DND-41 (cell line): ENCODE data around the gene OR10H1.
"Not testable (repeated sequence)": the region's sequence is repeated elsewhere in the genome, so short reads cannot be mapped to it uniquely, and the experiment has no call there.

Experiments
- ATAC-seq: fragments of 200-7000 bp; cut with Tn5 transposase; 3 replicates; pipeline ENCODE4 v1.9.1; 2021; ENCODE audit warnings: low read depth; ENCODE audit not compliant: insufficient read depth
- DNase-seq: peaks from one replicate; pipeline ENCODE4 v3.0.0-alpha.2; 2020
- H2AFZ ChIP-seq: 2 replicates; pipeline ENCODE4 v1.6.0; 2012; ENCODE audit warnings: low read depth, low read length
- H3K27ac ChIP-seq: 2 replicates; pipeline ENCODE4 v1.5.1; 2012; ENCODE audit warnings: low read length, inconsistent platforms
- H3K27me3 ChIP-seq: fragments of 200-600 bp; sonication (generic); 2 replicates; pipeline ENCODE4 v1.6.0; 2012; ENCODE audit warnings: low read length, mild to moderate bottlenecking, inconsistent platforms; ENCODE audit not compliant: insufficient read depth, poor library complexity
- H3K36me3 ChIP-seq: 2 replicates; pipeline ENCODE4 v1.5.1; 2012; ENCODE audit warnings: low read length, inconsistent platforms; ENCODE audit not compliant: insufficient read depth
- H3K4me1 ChIP-seq: 2 replicates; pipeline ENCODE4 v1.5.1; 2012; ENCODE audit warnings: mild to moderate bottlenecking, low read length; ENCODE audit not compliant: insufficient read depth
- H3K4me2 ChIP-seq: 2 replicates; pipeline ENCODE4 v1.6.0; 2012; ENCODE audit warnings: mild to moderate bottlenecking, moderate library complexity, low read length, inconsistent platforms; ENCODE audit not compliant: insufficient read depth
- H3K4me3 ChIP-seq, 2 experiments: fragments of 200-600 bp in 1 of 2; shearing (Covaris generic) in 1 of 2; 2 replicates each; pipeline ENCODE4 v1.5.1; 2012 to 2016; ENCODE audit warnings: inconsistent platforms in 2 of 2, low read length in 2 of 2, mild to moderate bottlenecking in 2 of 2, low read depth in 1 of 2, moderate library complexity in 1 of 2
- H3K79me2 ChIP-seq: 2 replicates; pipeline ENCODE4 v1.6.0; 2012; ENCODE audit warnings: low read length, inconsistent platforms; ENCODE audit not compliant: insufficient read depth
- H3K9ac ChIP-seq: 2 replicates; pipeline ENCODE4 v1.6.0; 2012; ENCODE audit warnings: low read depth, mild to moderate bottlenecking, inconsistent platforms, low read length, moderate library complexity
- H3K9me3 ChIP-seq: 2 replicates; pipeline ENCODE4 v1.5.1; 2012; ENCODE audit warnings: low read length, moderate library complexity, mild to moderate bottlenecking, inconsistent platforms; ENCODE audit not compliant: insufficient read depth, severe bottlenecking
- H4K20me1 ChIP-seq: 2 replicates; pipeline ENCODE4 v1.6.0; 2012; ENCODE audit warnings: low read length; ENCODE audit not compliant: insufficient read depth
- CTCF ChIP-seq: IDR thresholded peaks from 2 replicates; pipeline ENCODE4 v1.5.1; 2012; ENCODE audit warnings: borderline replicate concordance, low read length, moderate library complexity, mild to moderate bottlenecking; ENCODE audit not compliant: poor library complexity, severe bottlenecking; ENCODE audit errors: extremely low read depth
- EZH2 ChIP-seq: IDR thresholded peaks from 3 replicates; pipeline ENCODE4 v1.6.1; 2012; ENCODE audit warnings: borderline replicate concordance, low read depth, mild to moderate bottlenecking, moderate library complexity, low read length, inconsistent platforms; ENCODE audit not compliant: severe bottlenecking

Gene OR10H1

GRCh38 chr19:15841875-15842569, 26.6 kb upstream of the OR10H1 start:
- Histone ChIP-seq H3K27me3 (no peaks in the 10 kb centered on the region), H3K79me2 (no peaks in the 10 kb centered on the region), H3K9ac (no peak overlapping the region), H3K9me3 (no peaks in the 10 kb centered on the region), H2AFZ (no peak overlapping the region), H3K36me3 (no peaks in the 10 kb centered on the region), H3K4me2 (no peak overlapping the region), H3K4me3 (no peak overlapping the region), H3K27ac (no peak overlapping the region), H4K20me1 (no peaks in the 10 kb centered on the region), H3K4me1 (peaks cover 30% of the 10 kb centered on the region)
- TF ChIP-seq EZH2, result no peak
- TF ChIP-seq CTCF, result peak; percentile 45
- peak; percentile 11 for DNase-seq
- ATAC-seq, result no peak

GRCh38 chr19:15840833-15841232, 25.4 kb upstream of the OR10H1 start:
- H3K79me2 ChIP-seq, result no peaks in the 10 kb centered on the region
- H3K36me3 ChIP-seq, result no peaks in the 10 kb centered on the region; the same call in 1 of the 2 replicates
- no peak overlapping the region for H2AFZ ChIP-seq
- no peak for DNase-seq
- no peak for ATAC-seq
- no peak overlapping the region for H3K4me3 ChIP-seq
- no peak overlapping the region for H3K27ac ChIP-seq
- H3K4me2 ChIP-seq, result no peak overlapping the region
- TF ChIP-seq EZH2 (no peak), CTCF (no peak)
- H3K4me1 ChIP-seq, result peaks cover 37% of the 10 kb centered on the region
- H3K9me3 ChIP-seq, result no peaks in the 10 kb centered on the region
- no peaks in the 10 kb centered on the region for H4K20me1 ChIP-seq
- H3K9ac ChIP-seq, result no peak overlapping the region
- no peaks in the 10 kb centered on the region for H3K27me3 ChIP-seq

DNA sequence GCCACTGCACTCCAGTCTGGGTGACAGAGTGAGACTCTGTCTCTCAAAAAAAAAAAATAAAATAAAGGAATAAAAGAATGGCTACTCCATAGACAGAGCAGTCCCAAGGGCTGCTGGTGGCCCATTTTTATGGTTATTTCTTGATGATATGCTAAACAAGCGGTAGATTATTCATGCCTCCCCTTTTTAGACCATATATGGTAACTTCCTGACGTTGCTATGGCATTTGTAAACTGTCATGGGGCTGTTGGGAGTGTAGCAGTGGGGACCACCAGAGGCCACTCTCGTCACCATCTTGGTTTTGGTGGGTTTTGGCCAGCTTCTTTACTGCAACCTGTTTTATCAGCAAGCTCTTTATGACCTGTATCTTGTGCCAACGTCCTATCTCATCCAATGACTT, 24.4 kb upstream of the OR10H1 start:
- not testable (repeated sequence) for H3K27me3 ChIP-seq, ATAC-seq

GRCh38 chr19:15838351-15838750, 22.9 kb upstream of the OR10H1 start:
- no peak for TF ChIP-seq CTCF
- TF ChIP-seq EZH2, result no peak
- Histone ChIP-seq H3K9ac (no peak overlapping the region), H3K36me3 (no peaks in the 10 kb centered on the region; the same call in 1 of the 2 replicates), H3K4me3 (no peak overlapping the region), H2AFZ (0 out of 2 replicates have a peak overlapping the region, but pooled peaks have one; percentile 25), H4K20me1 (no peaks in the 10 kb centered on the region), H3K4me1 (peaks cover 27% of the 10 kb centered on the region), H3K4me2 (peak overlapping the region; percentile 84; the same call in 1 of the 2 replicates), H3K9me3 (no peaks in the 10 kb centered on the region), H3K27me3 (no peaks in the 10 kb centered on the region), H3K27ac (no peak overlapping the region), H3K79me2 (no peaks in the 10 kb centered on the region)
- no peak for ATAC-seq
- no peak for DNase-seq

More for the DNA sequence above, 24.4 kb upstream of the OR10H1 start:
- not testable (repeated sequence) for H2AFZ ChIP-seq, H4K20me1 ChIP-seq, H3K79me2 ChIP-seq, H3K9me3 ChIP-seq, H3K4me3 ChIP-seq, H3K4me2 ChIP-seq, H3K36me3 ChIP-seq, DNase-seq, H3K27ac ChIP-seq, H3K9ac ChIP-seq
- peaks cover 37% of the 10 kb centered on the region for H3K4me1 ChIP-seq
